GM03348 (cell line): ENCODE data around the gene WASF1.
"Not testable (repeated sequence)": the region's sequence is repeated elsewhere in the genome, so short reads cannot be mapped to it uniquely, and the experiment has no call there.

Source experiments
- DNase-seq: peaks from one replicate; pipeline ENCODE4 v3.0.0; 2012; ENCODE audit warnings: low spot score

The WASF1 gene

DNA sequence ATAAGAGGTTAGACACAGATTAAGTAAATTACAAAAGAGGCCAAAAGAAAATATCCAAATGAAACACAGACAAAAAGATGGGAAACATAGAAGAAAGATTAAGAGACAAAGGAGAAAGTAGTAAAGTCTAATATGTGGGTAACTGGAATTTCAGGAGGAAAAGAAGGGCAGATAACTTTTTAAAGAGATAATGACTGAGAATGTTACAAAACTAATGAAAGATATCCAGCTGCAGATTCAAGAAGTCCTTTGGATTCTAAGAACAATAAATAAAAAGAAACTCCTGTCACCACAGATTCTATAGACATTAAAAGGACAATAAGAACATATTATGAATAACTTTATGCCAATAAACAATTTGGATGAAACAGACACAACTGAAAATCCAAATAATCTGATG lies 90.1 kb downstream of the WASF1 start:
- no peak for DNase-seq

DNA sequence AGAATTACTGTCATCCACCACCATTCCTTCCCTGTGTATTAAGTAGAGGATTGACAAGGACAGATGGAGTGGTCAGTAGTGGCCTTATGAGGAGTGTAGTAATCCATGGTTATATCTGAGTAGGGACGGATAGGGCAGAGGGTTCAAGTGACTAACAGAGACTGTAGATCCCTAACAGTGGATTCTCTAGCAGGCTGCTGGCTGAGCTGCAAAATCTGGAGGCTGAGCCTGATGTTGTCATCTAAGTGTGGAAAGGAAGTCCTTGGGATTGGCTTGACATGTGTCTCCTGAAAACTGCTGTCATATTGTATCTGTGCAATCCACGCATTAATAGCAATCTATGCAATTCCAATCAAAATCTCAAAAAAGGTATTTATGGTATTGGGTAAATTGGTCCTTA lies 94.2 kb downstream of the WASF1 start:
- DNase-seq, result no peak

DNA sequence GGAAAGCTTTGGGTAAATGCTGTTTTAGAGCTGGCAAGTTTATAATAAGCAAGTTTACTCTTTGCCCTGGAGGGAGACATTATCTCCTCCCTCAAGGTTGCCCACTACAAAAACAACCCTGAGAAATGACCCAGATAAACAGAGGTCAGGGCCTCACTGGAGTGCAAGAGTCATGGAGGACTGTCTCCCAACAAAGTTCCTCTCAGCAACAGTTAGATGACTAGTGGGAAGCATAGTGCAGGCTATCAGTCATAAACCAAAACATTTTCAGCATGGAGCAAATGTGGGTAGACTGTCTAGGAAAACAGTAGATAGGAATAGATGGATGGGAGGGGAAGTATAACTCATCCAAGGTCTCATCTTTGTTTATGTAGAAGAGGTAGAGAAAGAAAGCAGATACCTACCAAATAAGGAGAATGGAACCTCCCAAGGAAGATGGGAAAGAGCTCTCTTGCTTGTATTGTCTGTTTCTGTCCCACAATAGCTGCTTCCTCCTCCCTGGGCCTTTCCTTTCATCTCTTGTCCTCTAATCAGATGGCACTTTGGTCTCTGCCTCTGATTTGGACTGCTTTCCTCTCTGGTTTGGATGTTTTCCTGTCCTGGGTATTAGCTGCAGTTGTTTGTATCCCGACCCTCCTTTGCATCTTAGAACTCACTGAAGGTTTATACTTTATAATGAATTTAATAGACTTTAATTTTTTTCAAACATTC lies 95.4 kb downstream of the WASF1 start:
- no peak for DNase-seq

DNA sequence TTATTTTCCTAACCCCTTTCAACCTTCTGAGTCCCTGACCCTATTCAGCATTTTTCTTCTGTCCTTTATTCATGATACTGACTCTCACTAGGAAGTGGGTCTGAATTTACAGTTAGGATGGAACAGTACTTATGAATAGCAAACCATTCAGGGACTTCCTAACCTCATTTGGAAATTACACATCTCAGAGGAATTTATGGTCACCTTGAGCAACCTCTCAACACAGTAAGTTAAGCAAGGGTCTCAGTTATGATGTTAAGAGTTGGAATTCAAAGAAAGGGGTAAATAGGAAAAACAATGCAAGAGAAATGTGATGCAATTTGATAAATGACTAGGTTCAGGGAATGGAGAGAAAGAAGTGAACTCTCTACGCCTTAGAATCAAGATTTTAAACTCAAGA lies 104.1 kb downstream of the WASF1 start:
- DNase-seq, result no peak

DNA sequence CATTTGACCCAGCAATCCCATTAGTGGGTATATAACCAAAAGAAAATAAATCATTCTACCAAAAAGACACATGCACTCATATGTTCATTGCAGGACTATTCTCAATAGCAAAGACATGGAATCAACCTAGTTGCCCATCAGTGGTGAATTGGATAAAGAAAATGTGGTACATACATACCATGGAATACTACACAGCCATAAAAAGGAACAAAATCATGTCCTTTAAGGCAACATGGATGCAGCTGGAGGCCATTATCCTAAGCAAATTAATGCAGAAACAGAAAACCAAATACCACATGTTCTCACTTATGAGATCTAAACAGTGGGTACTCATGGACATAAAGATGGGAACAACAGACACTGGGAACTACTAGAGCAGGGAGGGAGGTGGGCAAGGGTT lies 106.0 kb downstream of the WASF1 start:
- DNase-seq, result not testable (repeated sequence)

DNA sequence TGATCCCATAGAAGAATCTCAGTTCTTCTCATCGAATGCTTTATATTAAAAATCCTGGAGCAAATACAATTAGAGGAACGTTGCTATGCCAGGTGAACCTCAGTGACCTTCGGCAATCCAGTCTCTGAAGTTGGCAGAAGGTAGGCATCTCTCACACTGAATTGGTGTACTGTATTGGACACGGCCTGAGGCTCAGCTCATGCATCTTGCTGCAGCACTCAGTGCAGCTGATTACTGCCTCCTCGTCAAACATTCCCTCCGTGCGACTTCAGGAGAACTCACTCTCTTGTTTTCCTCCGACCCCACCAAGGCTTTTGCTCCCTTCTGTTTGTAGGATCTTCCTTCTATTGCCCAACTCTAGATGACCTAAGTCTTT lies 110.9 kb downstream of the WASF1 start:
- no peak for DNase-seq

DNA sequence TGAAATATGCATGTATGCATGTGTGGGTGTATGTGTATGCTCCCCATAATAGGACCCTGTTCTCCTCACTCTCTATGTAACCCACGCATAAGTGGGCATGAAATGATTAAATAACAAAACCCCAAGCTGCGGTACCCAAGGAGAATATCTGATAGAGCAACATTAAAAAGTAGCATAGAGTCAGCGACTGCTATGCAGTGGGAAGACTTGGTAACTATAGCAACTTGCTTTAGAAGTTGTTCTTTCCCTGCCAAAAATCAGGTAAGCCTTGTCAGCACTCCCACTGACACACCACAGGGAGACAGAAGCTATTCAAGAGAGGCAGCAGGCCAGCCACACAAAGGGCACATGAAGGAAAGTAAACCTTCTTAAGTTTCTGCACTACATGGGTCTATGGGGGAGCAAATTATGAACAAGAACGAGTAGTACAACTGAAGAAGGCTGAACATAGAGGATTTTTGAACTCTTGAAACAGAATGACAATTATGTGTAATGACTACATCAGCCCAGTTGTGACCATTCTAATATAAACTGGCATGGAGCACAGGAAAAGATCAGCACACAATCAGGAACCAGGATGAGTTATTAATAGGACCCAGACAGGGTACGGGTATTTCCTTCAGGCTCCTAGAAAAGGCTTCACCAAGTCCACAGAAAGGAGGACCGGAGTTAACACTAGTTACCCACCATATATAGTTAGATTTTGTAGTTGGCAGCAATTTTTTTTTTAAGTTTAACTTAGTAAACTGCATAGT lies 111.5 kb downstream of the WASF1 start:
- DNase-seq, result no peak

DNA sequence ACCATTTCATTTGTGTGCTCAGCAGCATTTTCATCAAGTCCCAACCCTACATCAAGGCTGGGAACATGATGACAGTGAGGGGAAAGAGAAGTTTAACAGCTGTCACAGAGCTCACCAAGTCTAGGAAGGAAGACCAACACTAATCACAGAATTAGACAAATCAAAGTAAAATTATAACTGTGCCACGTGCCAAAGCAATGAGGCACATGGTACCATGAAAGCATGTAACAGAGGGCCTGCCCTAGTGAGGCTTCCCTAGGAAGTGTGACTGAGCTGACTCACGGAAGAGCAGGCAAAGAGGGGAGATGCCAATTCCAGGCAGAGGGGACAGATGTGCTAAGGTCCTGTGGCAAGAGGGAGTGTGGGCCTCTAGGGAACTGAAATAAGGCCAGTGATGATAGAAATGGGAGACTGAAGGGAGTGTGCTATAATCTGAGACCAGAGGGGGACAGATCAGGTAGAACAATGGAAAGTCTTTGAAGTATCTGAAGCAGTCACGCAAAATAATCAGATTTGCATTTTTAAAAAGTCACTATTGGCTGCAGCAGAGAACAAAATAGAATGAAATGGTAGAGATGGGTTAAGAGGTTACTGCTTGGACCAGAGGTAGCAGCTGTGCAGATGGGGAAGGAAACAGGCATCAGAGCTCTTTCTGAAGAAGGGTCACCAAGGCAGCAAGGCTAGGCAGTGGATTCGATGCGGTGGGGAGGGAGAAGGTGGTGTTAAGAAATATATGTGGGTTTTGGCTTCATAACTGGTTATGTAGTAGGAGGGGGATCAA lies 114.5 kb downstream of the WASF1 start:
- DNase-seq, result no peak

DNA sequence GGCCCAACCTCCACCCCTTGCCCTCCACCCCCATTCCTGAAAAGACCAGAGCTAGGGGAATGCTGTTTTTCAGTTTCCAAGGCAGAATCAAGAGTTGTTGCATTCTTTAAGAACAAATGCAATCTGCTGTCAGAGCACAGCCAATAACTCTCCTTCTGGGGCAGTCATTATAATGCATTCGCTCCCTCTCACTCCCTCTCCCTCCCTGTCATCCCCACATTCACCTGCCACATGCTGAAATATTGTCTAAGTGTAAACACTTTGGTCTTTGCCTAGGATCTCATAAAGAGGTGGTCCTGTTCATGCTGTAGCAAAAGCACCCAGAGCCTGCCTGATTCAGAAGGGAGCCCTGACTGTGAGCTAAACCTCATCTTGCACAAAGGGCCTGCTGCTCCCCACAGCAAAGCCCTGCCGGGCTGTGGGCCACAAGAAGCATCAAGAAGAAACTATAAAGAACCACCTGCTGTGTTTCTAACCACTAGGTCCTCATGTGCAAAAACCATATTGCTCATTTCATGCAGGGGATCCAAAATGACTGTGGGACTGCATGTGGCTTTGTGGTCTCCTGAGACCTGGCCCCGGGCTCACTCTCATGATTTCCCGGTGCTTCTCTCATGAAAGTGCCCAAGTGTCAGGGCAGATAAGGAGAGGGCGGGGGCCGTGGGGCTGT lies 115.7 kb downstream of the WASF1 start:
- DNase-seq, result no peak

DNA sequence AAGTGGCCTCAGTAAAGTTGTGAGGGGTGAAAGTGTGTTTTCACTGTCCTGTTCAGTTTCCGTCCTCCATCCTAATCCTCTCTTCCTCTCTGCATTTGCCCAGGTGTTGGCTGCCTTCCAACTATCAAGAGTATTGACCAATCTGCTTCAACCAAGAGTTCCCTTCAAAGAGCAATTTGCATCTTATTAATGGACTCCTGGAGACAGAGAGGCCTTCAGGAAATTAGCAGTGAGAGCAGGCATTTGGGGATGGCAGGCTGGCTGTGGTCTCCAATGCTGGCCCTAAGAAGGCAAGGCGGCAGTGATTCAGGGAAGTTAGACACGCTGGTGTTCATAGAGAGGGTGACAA lies 124.1 kb downstream of the WASF1 start:
- DNase-seq, result no peak

DNA sequence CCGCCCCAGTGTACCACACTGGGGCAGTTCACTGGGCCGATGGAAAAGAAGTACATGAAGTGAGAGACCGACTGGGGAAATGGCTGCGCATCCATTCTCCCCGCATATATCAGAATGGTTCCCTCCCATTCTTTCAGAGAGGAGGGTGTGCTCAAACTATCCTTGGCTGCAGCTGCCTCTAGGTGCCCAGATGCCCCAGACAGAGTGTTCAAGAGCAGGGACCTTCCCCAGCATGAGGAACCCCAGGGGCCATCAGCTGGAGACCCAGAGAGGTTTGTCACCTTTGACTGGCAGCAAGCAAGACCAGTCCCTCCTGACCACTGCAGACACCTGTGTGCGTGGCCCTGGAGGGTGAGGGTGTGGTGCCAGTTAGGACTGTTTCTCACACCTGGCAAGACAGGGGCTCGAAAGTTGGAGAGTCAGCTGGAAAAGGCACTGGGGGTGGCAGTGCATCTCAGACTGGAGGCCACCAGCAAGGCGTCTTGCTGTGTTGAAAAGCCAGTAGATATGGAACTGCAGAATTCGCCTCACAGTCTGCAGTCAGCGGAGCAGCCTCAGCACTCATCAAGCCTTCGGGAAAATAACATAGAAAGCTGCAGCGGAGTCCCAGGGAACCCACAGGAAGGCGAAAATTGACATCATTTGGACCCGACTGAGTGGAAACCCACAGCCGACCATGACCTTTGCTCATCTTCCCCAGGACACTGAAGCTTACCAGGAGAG lies 124.6 kb downstream of the WASF1 start:
- DNase-seq, result no peak

DNA sequence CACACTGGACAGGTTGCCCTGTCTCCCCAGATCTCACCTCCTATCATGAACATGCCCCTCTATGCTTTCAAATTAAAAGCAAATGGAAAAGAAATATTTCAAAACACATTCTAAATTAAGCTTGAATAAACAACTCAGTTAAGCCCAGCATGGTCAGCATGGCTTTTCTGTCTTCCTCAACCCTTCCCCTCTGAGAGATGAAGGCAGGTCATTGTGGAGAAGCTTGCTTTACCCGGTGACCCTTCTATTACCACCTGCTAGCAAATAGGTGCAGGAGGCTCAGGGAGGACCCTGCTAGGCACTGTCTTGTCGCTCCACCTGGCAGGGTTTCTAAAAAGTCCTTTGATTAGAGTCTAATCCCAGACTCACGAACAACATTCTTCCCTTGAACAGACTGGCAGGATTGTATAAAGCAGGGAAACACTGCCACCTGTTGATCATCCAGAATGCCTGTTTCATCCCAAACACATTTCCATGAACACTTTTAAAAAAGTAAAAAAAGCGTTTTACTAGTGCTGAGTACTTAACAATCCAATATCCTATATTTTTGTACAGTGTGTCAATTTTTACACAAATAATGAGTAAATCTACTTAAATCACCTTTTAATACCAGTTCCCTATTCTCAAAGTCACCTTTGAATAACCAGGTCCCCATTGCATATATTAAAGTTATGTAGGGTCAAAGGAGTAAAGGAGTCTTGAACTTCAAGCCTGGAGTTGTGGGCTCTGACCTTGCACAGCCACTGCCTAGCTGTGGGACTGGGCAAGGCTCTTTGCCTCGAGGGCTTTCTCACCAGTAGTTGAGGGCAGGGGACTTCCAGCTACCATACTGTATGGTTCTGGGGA lies 125.9 kb downstream of the WASF1 start:
- peak; percentile 84 for DNase-seq

DNA sequence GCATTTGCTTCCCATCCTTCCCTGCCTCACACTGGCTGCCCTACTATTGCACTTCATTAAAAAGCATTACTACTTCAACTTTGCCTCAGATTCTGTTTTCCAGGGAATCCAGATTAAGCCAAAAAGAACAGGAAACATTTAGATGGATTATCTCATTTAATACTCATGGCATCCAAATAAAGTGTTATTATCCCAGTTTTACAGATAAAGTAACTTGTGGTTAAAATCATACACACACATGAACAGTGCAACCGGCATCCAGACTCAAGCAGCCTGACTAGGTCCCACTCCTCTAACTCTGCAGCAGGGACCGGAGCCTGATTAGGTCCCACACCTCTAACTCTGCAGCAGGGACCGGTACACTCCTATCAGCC lies 129.0 kb downstream of the WASF1 start:
- DNase-seq, result no peak
